Effector memory CD8-positive, alpha-beta T cell (primary cell): ENCODE measurements around the gene GOLGA6A.

ENCODE experiments used
- ATAC-seq: fragments of 150-1000 bp; cut with Tn5 transposase; replicated peaks from 2 replicates; pipeline ENCODE4 v1.10.0; 2021; ENCODE audit warnings: mild to moderate bottlenecking, moderate library complexity
- DNase-seq, 3 experiments: peaks; one replicate each; pipeline ENCODE4 v3.0.0; 2021
- H3K27ac Mint-ChIP-seq, 2 donors: one replicate each; pipeline ENCODE4 v1.8.0; 2022; ENCODE audit warnings: mild to moderate bottlenecking in 2 of 2, mixed read lengths in 2 of 2, moderate library complexity in 2 of 2
- H3K27me3 Mint-ChIP-seq, 2 donors: one replicate each; pipeline ENCODE4 v1.8.0; 2022; ENCODE audit warnings: mixed read lengths in 2 of 2
- H3K36me3 Mint-ChIP-seq: one replicate; pipeline ENCODE4 v1.8.0; 2022; ENCODE audit warnings: mild to moderate bottlenecking, moderate library complexity, mixed read lengths; ENCODE audit not compliant: insufficient read depth
- H3K4me1 Mint-ChIP-seq, 2 donors: one replicate each; pipeline ENCODE4 v1.8.0; 2022; ENCODE audit warnings: low read depth in 2 of 2, mixed read lengths in 2 of 2
- H3K4me3 Mint-ChIP-seq, 2 donors: one replicate each; pipeline ENCODE4 v1.8.0; 2022; ENCODE audit warnings: mild to moderate bottlenecking in 2 of 2, mixed read lengths in 2 of 2, moderate library complexity in 2 of 2
- H3K9me3 Mint-ChIP-seq, 2 donors: one replicate each; pipeline ENCODE4 v1.8.0; 2022; ENCODE audit warnings: mixed read lengths in 2 of 2

The GOLGA6A gene

GRCh38 chr15:74032046-74032445, 50.3 kb downstream of the GOLGA6A start:
- ATAC-seq, result no peak
- Mint-ChIP-seq H3K4me3 (no peak overlapping the region), H3K4me1 (no peaks in the 10 kb centered on the region), H3K27ac (peak overlapping the region in 1 of 2 donors; percentile 79), H3K36me3 (peaks cover 51% of the 10 kb centered on the region), H3K9me3 (no peaks in the 10 kb centered on the region), H3K27me3 (no peaks in the 10 kb centered on the region)
- DNase-seq, result no peak

- H3K4me1 Mint-ChIP-seq, result peaks cover 4 to 8% of the 10 kb centered on the region in 2 donors
- no peak overlapping the region for H3K27ac Mint-ChIP-seq
- peaks cover 51% of the 10 kb centered on the region for H3K36me3 Mint-ChIP-seq
- DNase-seq (no peak), ATAC-seq (no peak)
- H3K9me3 Mint-ChIP-seq, result no peaks in the 10 kb centered on the region
- H3K4me3 Mint-ChIP-seq, result no peak overlapping the region
- H3K27me3 Mint-ChIP-seq, result no peaks in the 10 kb centered on the region
Observed at GRCh38 chr15:74028646-74029045, 53.7 kb downstream of the GOLGA6A start.

- H3K4me3 Mint-ChIP-seq, result no peak overlapping the region
- no peak overlapping the region for H3K27ac Mint-ChIP-seq
- H3K4me1 Mint-ChIP-seq, result peaks cover 4 to 8% of the 10 kb centered on the region in 2 donors
- DNase-seq, result no peak
- no peaks in the 10 kb centered on the region for H3K27me3 Mint-ChIP-seq
- no peak for ATAC-seq
- H3K9me3 Mint-ChIP-seq, result no peaks in the 10 kb centered on the region
- H3K36me3 Mint-ChIP-seq, result peaks cover 61% of the 10 kb centered on the region
Observed at GRCh38 chr15:74027688-74028087, 54.7 kb downstream of the GOLGA6A start.

GRCh38 chr15:74025436-74025835, 56.9 kb downstream of the GOLGA6A start:
- Mint-ChIP-seq H3K9me3 (no peaks in the 10 kb centered on the region), H3K4me3 (no peak overlapping the region), H3K27me3 (no peaks in the 10 kb centered on the region), H3K4me1 (peaks cover 8 to 14% of the 10 kb centered on the region in 2 donors), H3K27ac (no peak overlapping the region), H3K36me3 (peaks cover 62% of the 10 kb centered on the region)
- ATAC-seq (no peak), DNase-seq (no peak)

GRCh38 chr15:74024687-74025086, 57.7 kb downstream of the GOLGA6A start:
- H3K27ac Mint-ChIP-seq, result no peak overlapping the region
- no peak overlapping the region for H3K4me3 Mint-ChIP-seq
- H3K27me3 Mint-ChIP-seq, result no peaks in the 10 kb centered on the region
- DNase-seq (no peak), ATAC-seq (no peak)
- peaks cover 60% of the 10 kb centered on the region for H3K36me3 Mint-ChIP-seq
- peaks cover 10 to 14% of the 10 kb centered on the region in 2 donors for H3K4me1 Mint-ChIP-seq
- no peaks in the 10 kb centered on the region for H3K9me3 Mint-ChIP-seq

- ATAC-seq, result no peak
- DNase-seq, result no peak
- Mint-ChIP-seq H3K4me1 (peaks cover 11 to 21% of the 10 kb centered on the region in 2 donors), H3K4me3 (no peak overlapping the region), H3K27ac (no peak overlapping the region), H3K36me3 (peaks cover 45% of the 10 kb centered on the region), H3K27me3 (no peaks in the 10 kb centered on the region), H3K9me3 (no peaks in the 10 kb centered on the region)
Observed at GRCh38 chr15:74022706-74023470, 59.5 kb downstream of the GOLGA6A start.
